ENCODE data around the gene EYS.

Gene EYS

DNA sequence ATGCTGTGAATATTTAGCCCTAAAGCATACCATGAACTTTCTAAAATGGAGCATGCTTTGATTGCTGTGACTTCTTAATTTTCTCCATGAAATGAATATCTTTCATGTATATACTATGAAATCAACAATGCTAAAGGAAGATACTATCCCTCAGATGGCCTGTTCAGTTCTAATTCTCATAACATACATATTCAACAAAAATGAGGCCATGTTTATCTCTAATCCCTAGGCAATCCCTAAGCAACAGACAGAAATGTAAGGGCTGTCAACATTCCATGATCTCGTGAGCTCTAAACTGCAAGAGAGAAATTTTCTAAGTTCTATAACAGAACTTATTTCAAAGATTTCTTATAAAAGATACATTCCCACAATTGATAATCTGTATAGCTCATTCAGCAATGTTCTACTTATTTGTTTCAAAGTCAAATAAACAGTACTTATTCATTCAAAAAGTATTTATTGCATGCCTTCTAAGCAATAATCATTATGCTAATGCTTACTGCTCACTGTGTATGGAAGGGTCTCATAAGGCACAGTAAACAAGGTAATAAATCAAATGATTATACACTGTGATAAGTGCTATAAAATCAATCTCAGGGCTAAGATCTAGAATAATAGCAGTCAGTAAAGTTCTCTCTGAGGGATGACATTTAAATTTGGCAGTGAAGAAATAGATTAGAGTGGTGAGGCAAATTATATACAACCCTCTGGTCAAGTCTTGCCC, 1578.6 kb downstream of the EYS start:
- DNase-seq (ENCODE audit: low spot score), result no peak

DNA sequence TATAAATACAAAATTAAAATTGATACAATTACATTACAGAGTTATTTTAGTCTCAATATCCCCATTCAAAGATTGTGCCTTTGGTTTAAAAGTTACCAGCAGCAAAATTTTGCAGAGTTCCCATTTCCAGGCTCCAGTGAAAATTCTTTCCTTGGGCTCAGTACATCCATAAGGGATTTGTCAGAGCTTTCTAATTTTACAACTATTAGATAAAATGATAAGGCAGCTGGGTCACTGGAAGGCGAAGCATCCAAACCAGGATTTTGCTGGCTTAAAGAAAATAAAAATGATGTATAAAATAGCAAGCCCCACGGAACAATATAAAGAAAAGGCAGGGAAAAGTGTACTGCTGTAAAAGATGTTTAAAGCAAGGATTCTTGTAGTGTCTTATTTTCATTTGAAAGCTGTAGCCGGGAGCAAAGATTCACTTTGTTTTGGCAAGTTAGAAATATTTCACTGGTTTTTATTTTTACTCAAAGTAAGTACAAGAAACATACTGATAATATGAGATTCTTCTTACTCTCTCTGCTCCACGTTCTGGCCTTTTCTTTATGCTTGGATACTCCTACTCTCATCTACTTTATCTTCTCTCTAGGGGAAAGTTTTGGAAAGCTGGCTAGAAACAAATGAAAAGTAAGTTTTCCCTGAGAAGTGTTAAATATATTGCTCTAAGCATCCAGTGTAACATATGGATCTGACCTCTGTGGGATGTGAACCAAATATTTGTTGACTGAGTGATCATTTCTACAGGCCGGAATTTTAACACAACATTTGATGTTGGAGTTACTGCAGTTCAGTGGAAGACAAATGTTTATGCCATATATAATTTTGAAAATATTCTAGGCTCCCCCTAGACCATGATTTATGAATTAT, 1583.0 kb downstream of the EYS start:
- no peak for DNase-seq (ENCODE audit: low spot score)

DNA sequence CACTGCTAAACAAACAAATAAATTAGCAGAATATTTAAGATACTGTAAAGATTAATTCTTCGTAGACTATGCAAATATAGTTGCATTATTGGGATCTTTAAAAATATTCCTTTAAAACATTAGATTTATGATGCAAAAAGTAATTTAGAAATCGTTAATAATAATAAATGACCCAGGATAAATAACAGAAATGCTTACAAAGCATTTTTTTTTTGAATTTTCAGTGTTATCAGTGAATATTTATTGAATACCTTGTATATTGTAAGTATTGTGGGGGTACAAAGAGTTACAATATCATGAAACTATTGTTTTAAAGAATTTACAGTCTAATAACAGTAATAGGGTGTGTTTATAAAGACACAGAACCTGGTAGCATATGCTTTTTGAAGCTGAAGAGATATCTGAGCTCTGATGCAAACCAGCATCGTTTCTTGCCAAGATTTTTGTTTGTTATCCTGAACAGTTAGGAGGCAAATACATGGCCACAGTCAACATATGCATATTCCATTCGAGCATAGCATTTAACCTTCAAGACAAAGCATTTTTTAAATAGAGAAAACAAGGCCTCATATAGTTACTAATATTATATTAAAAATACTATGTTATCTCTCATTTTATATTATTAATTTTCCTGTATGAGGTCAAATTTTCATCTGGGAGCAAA, 1584.2 kb downstream of the EYS start:
- DNase-seq (ENCODE audit: low spot score), result no peak

DNA sequence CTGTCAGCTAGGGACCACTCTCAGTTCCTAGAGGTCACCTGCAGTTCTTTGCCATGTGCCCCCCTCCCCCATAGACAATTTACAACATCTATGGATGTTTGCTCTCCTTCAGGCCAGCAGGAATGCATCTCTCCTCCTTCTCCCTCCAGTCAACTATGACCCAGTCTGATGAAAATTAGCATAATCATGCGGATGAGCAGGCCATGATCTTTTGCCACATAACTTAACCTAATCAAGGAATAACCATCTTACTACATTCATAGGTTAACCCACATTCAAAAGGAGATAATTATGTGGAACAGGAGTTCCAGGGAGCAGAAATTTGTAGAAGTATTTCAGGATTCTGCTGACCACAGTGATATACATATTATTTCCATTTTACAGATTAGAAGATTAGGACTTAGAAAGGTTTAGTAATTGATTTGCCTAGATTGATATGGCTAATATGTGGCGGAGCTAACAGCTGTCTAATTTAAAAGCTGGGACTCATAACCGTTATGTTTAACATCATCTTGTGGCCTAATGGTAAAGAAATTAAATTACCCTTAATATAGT, 1585.9 kb downstream of the EYS start:
- no peak for DNase-seq (ENCODE audit: low spot score)

DNA sequence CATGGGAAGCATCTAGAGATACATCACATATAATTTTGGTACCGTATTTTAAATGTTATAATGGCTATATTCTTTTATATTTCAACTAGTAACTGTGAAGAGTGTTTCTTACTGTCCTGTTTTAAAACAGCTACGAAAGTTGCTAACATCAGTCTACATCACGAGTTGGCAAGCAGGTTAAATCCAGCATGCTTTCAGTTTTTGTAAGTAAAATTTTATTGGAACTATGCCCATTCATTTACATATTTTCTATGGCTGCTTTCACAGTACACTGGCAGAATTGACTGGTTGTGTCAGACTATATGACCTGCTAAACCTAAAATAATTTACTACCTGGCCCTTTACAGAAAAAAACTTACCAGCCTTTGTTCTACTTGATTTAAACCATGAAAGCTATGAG, 1593.3 kb downstream of the EYS start:
- no peak for DNase-seq (ENCODE audit: low spot score)

DNA sequence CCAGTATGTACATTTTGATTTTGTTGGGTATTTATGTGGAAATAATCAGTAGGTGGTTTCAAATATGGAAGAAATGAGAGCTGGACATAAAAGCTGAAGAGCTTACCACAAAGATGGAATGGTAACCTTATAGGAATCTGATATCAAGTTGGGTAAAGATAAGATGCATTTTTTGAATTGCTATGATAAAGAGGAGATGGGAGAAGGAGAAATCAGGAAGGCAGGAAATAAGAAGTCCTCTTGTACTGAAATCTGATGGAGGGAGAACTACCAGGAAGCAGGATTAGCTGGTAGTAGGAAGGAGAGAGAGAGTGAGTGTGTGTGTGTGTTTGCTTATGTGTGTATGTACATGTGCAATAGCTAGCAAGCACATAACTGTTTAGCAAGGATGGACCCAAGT, 1603.0 kb downstream of the EYS start:
- DNase-seq (ENCODE audit: low spot score), result no peak

DNA sequence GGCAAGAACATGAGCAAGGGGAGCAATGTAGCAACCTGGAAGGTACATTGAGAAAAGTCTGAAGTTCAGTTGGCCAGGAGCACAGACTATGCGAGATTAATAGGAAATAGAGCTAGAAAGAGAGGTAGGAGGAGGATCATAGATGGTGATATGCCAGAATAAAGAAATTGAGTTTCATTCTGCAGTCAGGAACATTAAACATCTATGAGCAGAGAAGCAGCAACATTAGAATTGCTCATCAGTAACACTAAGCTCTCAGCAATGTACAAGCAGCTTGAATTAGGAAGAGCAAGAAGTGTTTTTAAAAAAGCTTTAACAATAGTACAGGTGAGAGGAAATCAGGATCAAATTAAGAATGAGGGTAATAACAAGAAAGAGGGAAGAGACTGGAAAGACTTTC, 1603.5 kb downstream of the EYS start:
- DNase-seq (ENCODE audit: low spot score), result no peak

DNA sequence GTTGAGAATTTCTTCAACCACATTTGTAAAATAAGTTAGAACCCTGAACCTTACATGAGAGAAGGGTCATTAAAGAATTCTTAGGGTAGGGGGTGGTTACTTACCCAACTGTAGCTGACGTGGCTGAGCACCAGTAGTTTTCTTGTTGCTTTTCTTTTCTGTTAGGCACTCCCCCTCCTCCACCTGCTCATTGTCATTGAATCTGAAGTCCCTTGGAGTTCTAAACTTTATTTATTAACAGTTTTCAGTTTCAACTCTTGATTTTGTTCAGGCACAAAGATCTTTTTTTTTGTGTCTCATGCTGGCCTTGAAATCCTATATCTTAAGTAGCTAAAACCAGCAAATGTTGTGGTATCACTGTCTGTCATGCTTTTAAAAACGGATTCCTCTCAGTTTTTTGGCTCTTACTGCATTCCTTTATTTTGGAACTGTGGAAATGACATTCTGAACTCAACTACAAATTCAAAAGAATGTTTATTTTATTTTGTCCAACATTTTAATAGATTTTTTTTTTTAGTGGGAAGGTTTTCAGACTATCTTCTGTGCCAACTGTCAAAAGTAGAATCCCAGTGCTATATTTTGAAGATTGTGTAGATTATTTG, 1606.2 kb downstream of the EYS start:
- no peak for DNase-seq (ENCODE audit: low spot score)

DNA sequence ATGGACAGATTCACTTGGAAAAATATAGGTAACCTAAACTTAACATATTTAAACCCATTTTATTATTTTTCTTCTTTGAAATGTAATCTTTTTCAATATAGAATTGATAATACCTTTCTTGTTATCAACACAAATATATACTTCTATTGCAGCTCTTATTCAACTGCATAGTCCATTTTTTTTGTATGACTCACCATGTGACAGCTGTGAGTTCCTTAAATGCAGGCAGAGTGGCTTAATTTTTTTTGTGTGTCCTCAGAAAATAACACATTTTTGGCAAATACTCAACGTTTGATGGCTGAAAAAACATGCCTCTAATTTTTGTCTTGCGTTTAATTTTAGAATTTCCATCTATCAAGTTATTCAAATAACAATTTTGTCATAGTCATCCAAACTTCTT, 1616.7 kb downstream of the EYS start:
- DNase-seq (ENCODE audit: low spot score), result peak; percentile 46

DNA sequence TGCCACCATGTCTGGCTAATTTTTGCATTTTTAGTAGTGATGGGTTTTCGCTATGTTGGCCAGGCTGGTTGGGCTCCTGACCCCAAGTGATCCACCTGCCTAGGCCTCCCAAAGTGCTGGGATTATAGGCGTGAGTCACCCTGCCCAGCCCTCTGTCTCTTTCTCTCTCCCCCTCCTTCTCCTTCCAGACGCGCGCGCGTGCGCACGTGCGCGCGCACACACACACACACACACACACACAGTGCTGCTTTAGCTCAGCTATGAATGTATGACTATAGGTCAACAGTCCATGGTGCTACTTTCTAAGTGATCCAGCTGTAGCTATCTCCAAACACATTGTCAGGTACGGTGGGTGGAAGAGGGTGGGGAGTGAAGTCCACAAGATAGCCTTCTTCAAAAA, 1621.9 kb downstream of the EYS start:
- no peak for DNase-seq (ENCODE audit: low spot score)

DNA sequence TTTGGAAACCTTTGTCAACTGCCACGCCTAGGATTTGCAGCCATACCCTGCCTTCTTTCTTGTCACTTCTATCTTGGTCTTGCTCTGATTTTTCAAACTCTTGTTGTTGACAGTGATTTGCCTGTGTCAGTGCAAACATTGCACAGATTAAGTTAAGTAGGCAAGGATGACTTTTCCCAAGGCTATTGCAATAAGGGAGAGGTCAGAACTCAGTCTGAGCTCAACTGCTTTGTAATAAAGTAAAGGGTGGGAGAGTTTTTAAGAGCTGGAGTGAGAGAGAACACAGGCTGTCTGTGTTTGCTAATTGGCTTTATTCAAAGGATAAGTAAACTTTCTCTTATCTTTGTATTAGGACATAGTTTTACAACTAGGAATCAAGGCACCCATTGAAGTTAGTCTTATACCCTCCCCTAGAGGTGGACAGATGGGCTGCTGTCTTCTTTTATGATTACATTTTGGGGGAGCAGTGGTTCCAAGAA, 1622.8 kb downstream of the EYS start:
- DNase-seq (ENCODE audit: low spot score), result no peak

DNA sequence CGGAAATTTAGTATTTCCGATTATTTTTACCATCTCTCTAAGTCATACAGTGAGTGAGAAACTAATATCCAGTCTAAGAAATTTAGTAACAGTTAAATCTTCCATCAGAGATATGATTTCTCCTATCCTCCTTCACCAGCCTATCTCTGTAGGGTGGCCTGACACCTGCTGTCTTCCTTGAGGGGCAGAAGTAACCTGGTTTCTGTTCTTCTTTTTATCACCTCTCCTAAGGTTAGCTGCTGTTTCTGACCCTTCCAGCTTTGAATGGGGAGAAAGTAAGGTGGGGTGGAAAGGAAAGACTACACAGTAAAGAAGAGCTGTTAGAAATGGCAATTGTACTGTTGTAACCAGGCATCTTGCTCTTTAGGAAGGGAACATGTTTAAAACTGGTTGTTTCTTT, 1623.8 kb downstream of the EYS start:
- no peak for DNase-seq (ENCODE audit: low spot score)

DNA sequence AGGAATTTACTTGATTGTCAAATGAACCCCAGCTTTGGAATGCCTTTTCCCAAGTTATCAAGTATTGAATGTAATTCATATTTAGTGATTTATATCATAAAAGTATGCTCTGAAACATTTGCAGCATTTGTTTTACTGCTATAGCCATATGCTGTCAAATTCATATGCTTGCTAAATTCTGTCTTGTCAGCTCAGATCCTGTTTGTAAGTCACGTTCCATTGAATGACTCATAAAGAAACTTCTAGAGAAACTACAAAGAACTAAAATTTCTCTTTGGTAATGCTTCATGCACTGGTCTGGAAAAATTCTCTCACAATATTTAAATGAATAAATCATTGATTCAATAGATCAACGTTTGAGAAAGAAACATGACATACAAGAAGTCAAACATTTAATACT, 1625.6 kb downstream of the EYS start:
- DNase-seq (ENCODE audit: low spot score), result no peak

DNA sequence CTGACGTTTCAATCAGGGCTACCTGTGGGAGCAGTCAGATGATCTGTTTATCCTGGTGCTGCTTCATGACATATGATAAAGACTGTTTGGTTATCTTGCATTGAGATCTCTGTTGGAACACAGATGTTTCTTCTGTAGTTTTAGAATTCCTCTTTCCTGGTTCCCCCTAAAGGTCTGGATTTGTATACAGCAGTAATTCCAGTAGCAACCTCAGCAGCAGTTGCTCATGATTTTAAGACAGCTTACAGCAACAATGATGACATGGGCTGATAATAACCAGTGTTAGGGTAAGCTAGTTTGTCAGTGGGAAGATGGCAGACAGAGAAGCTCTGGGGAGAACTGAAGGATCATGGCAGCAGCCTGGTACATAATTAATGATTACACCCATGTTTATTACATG, 1632.0 kb downstream of the EYS start:
- no peak for DNase-seq (ENCODE audit: low spot score)

DNA sequence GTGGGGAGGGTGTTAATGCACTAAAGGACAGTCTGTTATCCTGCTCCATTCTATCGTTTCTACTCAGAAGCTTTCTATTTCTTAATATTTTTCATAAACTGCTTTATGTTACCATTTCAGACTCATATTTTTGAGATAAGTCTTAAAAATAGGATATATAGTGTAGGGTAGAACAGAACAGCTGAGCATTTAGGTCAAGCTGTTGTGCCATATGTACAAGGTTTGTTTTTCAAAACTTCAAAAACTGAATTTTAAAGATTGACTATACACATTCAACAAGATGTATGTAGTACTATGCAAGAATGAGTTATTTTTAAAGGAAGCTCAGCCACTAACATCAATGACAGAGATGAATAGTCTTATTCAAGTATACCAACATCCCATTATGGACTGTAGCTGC, 1634.3 kb downstream of the EYS start:
- no peak for DNase-seq (ENCODE audit: low spot score)

DNA sequence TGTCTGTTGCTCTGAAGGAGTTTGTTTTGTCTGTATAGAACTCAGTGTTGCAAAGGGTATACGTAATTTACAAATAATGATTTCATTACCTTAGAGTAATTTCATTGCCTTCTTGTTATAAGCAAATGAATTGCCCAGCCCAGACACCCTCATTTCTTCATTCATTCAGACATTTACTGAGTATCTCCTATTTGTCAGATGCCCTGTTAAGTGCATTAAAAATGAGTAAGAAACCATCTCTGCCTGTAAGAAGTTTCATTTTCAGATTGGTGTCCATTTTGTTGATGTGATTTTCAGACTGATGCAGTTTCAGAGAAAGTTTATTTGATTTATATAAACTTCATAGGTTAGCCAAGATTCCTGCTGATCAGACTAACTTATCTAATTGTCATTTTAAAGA, 1642.1 kb downstream of the EYS start:
- DNase-seq (ENCODE audit: low spot score), result no peak

DNA sequence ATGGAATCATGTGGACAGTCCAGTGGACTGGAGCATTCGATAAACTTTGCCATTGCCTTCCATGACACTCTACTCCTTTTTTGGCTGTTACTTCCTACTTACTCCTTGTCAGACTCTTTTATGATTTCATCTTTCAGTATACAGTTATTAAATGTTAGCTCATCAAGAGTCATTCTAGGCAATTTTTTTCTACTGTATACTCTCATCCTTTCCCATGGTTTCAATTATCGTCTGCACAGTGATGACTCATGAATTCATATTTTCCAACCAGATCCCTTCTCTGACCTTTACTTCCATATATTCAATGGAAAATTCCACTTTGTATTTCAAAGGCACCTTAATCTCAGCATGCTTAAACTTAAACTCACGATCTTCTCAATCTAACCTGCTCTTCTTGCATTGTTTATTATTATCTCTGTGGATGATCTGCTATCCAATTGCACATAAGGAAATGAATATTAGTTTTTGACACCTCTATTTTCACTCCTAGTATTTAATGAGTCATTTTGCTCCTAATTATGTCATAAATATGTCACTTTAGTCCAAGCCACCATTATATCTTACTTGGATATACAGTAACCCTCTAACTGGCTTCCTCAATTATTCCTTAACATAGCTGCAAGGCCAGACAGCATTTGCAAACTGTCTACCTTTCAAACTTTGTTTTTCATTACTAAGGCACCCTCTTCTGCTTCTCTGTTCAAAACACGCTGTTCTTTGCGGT, 1643.9 kb downstream of the EYS start:
- DNase-seq (ENCODE audit: low spot score), result peak; percentile 75

DNA sequence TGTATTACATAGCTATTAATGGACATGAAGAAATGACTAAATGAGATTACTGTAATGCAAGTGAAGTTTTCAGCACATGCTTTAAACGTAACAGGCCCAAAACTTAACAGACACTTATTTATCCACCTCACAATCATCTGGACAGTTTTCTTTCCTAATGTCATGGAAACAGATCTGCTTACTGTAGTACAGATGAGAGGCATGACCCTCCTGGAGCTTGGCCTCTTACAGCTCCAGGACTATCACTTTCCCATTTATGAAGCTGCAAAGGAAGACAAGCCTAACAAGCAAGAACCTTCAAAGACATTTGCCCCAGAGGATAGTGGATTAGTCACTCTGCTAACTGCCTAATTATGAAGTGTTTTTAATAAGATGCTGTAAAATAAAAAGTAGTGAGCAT, 1652.2 kb downstream of the EYS start:
- DNase-seq (ENCODE audit: low spot score), result no peak

DNA sequence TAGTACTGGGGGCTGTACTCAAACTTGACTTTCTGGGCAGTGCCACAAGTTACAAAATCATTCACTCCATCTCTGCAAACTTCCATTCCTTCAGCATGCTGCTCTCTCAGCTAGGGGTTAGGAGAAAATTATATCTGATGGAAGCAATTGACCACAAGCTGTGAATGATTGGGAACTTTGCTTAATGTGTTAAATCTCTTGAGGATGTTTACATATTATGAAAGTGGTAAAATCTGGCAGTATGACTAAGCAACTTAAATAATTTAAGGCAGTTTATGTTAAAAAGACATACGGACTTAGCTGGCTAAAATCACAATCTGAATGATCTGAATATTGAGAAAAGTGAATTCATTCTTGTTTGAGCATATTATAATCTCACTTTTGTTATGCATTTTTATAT, 1656.4 kb downstream of the EYS start:
- DNase-seq (ENCODE audit: low spot score), result no peak

DNA sequence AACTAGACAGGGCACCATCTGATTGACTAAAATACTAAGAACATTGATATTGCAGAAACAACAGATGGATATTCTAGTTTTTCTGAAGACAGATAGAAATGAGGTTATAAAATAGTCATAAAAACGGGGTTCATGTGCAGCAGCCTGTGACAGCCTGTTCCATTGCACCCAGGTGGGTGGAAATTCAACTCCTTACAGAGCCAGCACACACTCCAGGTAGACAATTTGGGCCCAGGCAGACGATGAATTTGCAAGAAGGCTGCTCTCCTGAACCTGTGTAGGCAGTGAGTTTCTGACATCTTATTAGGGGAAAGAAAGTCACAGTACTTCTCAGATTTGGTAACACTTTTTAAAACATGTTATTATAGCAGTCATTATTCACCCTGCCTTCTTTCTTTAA, 1657.3 kb downstream of the EYS start:
- no peak for DNase-seq (ENCODE audit: low spot score)

DNA sequence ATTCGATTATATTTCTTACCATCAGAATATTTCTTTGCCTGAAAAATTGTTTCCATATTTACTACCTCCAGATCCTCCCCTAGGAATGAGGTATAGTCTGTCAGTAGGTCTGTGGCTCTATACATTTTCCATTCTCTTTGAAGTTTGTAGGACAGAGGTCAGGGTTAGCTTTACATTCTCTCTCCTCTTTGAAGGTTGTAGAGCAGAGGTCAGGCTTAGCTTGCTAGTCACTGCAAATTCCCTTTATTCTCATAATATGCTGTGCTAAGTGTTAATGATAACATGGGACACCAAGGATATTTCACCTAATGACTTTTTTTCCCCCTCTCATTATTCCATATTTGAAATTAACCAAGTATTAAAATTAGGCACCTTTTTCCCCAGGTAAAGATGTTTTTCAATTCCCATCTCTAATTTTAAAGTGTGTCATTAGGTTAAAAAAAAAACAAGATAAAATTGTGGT, 1660.2 kb downstream of the EYS start:
- DNase-seq (ENCODE audit: low spot score), result no peak
